Measurements from ENCODE around the gene CNOT9.
"Not testable (repeated sequence)": the region's sequence is repeated elsewhere in the genome, so short reads cannot be mapped to it uniquely, and the experiment has no call there.

CNOT9 gene

GRCh38 chr2:218546012-218546411 is 22.6 kb upstream of the CNOT9 start:
- TF ChIP-seq CTCF (conservative IDR thresholded peaks at IDR 0.05; ENCODE audit: low read depth, low read length): no peak
- no peak for DNase-seq (ENCODE audit: low read depth)
- H3K4me3 ChIP-seq (ENCODE audit: low read depth, low read length): no peak overlapping the region

GRCh38 chr2:218547511-218547910 is 21.1 kb upstream of the CNOT9 start:
- no peak for TF ChIP-seq CTCF (conservative IDR thresholded peaks at IDR 0.05; ENCODE audit: low read depth, low read length)
- no peak for DNase-seq (ENCODE audit: low read depth)
- no peak overlapping the region for H3K4me3 ChIP-seq (ENCODE audit: low read depth, low read length)

- no peak for TF ChIP-seq CTCF (conservative IDR thresholded peaks at IDR 0.05; ENCODE audit: low read depth, low read length)
- no peak for DNase-seq (ENCODE audit: low read depth)
- H3K4me3 ChIP-seq (ENCODE audit: low read depth, low read length): no peak overlapping the region
Observed at GRCh38 chr2:218547978-218548377, 20.7 kb upstream of the CNOT9 start.

GRCh38 chr2:218554225-218554624 is 14.4 kb upstream of the CNOT9 start:
- not testable (repeated sequence) for H3K4me3 ChIP-seq (ENCODE audit: low read depth, low read length); DNase-seq (ENCODE audit: low read depth)

GRCh38 chr2:218555527-218555926 is 13.1 kb upstream of the CNOT9 start:
- DNase-seq (ENCODE audit: low read depth): no peak
- no peak for TF ChIP-seq CTCF (conservative IDR thresholded peaks at IDR 0.05; ENCODE audit: low read depth, low read length)
- no peak overlapping the region for H3K4me3 ChIP-seq (ENCODE audit: low read depth, low read length)

GRCh38 chr2:218557941-218558340 is 10.7 kb upstream of the CNOT9 start:
- no peak for DNase-seq (ENCODE audit: low read depth)
- H3K4me3 ChIP-seq (ENCODE audit: low read depth, low read length): no peak overlapping the region
- no peak for TF ChIP-seq CTCF (conservative IDR thresholded peaks at IDR 0.05; ENCODE audit: low read depth, low read length)

- DNase-seq (ENCODE audit: low read depth): no peak
- TF ChIP-seq CTCF (conservative IDR thresholded peaks at IDR 0.05; ENCODE audit: low read depth, low read length): no peak
- no peak overlapping the region for H3K4me3 ChIP-seq (ENCODE audit: low read depth, low read length)
Observed at GRCh38 chr2:218558986-218559385, 9.7 kb upstream of the CNOT9 start.

- H3K4me3 ChIP-seq (ENCODE audit: low read depth, low read length): no peak overlapping the region
- no peak for DNase-seq (ENCODE audit: low read depth)
- no peak for TF ChIP-seq CTCF (conservative IDR thresholded peaks at IDR 0.05; ENCODE audit: low read depth, low read length)
Observed at GRCh38 chr2:218564056-218564455, 4.6 kb upstream of the CNOT9 start.

Measured in choroid plexus epithelial cell (primary cell).